Measurements from ENCODE around the gene GLIS1. TPM values are rescaled to one million over a fixed set of nuclear protein-coding genes. Genes with fewer than 3 reads are reported as not detected.

Gene GLIS1
- total and polyA plus RNA-seq, 4 donors, result 0.19 to 1.8 (median 0.65) TPM

GRCh38 chr1:53603431-53603830, 135.5 kb downstream of the GLIS1 start:
- 90 to 91% methylated on average over 6 of the region's 6 CpGs for WGBS, 2 donors
- no peaks in the 10 kb centered on the region for H3K9me3 ChIP-seq (ENCODE audit: control insufficient read depth, low read length)
- no peaks in the 10 kb centered on the region for H3K36me3 ChIP-seq (ENCODE audit: control insufficient read depth in 1 of 2, insufficient read depth in 2 of 2, low read length in 1 of 2)
- no peak overlapping the region for H3K27ac ChIP-seq (ENCODE audit: low read depth in 1 of 2, low read length in 2 of 2)
- no peak overlapping the region for H3K4me3 ChIP-seq (ENCODE audit: low read length in 2 of 2)
- no peaks in the 10 kb centered on the region for H3K27me3 ChIP-seq (ENCODE audit: control insufficient read depth in 1 of 2, insufficient read depth in 2 of 2, low read length in 1 of 2)
- ATAC-seq (ENCODE audit: low FRiP score), result no peak
- no peaks in the 10 kb centered on the region for H3K4me1 ChIP-seq (ENCODE audit: control insufficient read depth in 1 of 2, insufficient read depth in 2 of 2, low read length in 2 of 2)
- intact Hi-C loops (cut with DNase I), result no loop called here
- peak in 1 of 2 donors; percentile 26 for DNase-seq

GRCh38 chr1:53601867-53602775, 136.8 kb downstream of the GLIS1 start:
- DNase-seq (peak in 1 of 2 donors; percentile 42), ATAC-seq (ENCODE audit: low FRiP score) (no peak)
- Histone ChIP-seq H3K27ac (ENCODE audit: low read depth in 1 of 2, low read length in 2 of 2) (no peak overlapping the region), H3K36me3 (ENCODE audit: control insufficient read depth in 1 of 2, insufficient read depth in 2 of 2, low read length in 1 of 2) (no peaks in the 10 kb centered on the region), H3K27me3 (ENCODE audit: control insufficient read depth in 1 of 2, insufficient read depth in 2 of 2, low read length in 1 of 2) (no peaks in the 10 kb centered on the region), H3K4me1 (ENCODE audit: control insufficient read depth in 1 of 2, insufficient read depth in 2 of 2, low read length in 2 of 2) (no peaks in the 10 kb centered on the region), H3K4me3 (ENCODE audit: low read length in 2 of 2) (no peak overlapping the region), H3K9me3 (ENCODE audit: control insufficient read depth, low read length) (no peaks in the 10 kb centered on the region)
- 84% methylated on average over 21 of the region's 21 CpGs for WGBS, 2 donors
- intact Hi-C loops (cut with DNase I), result no loop called here

- Histone ChIP-seq H3K36me3 (ENCODE audit: control insufficient read depth in 1 of 2, insufficient read depth in 2 of 2, low read length in 1 of 2) (no peaks in the 10 kb centered on the region), H3K4me3 (ENCODE audit: low read length in 2 of 2) (no peak overlapping the region), H3K4me1 (ENCODE audit: control insufficient read depth in 1 of 2, insufficient read depth in 2 of 2, low read length in 2 of 2) (no peaks in the 10 kb centered on the region), H3K27ac (ENCODE audit: low read depth in 1 of 2, low read length in 2 of 2) (no peak overlapping the region), H3K27me3 (ENCODE audit: control insufficient read depth in 1 of 2, insufficient read depth in 2 of 2, low read length in 1 of 2) (no peaks in the 10 kb centered on the region), H3K9me3 (ENCODE audit: control insufficient read depth, low read length) (no peaks in the 10 kb centered on the region)
- ATAC-seq (ENCODE audit: low FRiP score), result no peak
- 90% methylated on average over 11 of the region's 11 CpGs for WGBS, 2 donors
- peak in 1 of 2 donors; percentile 26 for DNase-seq
- intact Hi-C loops (cut with DNase I), result no loop called here
These were observed 137.8 kb downstream of the GLIS1 start for GRCh38 chr1:53601031-53601745.

DNA sequence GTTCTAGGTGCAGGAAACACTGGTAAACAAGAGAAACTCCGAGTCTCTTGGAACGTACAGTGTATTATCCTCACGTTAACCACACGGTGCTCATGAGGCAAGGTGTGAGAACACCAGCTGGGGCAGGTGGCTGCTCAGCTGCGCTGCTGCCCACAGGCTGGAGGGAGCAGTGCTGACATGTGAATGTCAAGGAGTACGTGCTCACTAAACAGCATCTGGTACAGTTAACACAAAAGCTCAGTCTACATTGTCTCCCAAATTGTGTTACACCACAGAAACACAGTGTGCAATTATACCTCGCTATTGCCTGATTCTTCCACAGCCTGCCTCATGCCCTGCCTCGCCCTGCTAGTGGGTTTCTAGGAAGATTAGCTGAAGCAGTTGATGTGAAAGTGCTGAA, 138.4 kb downstream of the GLIS1 start:
- Histone ChIP-seq H3K4me1 (ENCODE audit: control insufficient read depth in 1 of 2, insufficient read depth in 2 of 2, low read length in 2 of 2) (no peaks in the 10 kb centered on the region), H3K27ac (ENCODE audit: low read depth in 1 of 2, low read length in 2 of 2) (no peak overlapping the region), H3K36me3 (ENCODE audit: control insufficient read depth in 1 of 2, insufficient read depth in 2 of 2, low read length in 1 of 2) (no peaks in the 10 kb centered on the region), H3K27me3 (ENCODE audit: control insufficient read depth in 1 of 2, insufficient read depth in 2 of 2, low read length in 1 of 2) (no peaks in the 10 kb centered on the region), H3K4me3 (ENCODE audit: low read length in 2 of 2) (no peak overlapping the region), H3K9me3 (ENCODE audit: control insufficient read depth, low read length) (no peaks in the 10 kb centered on the region)
- DNase-seq, result peak in 1 of 2 donors; percentile 13
- no peak for ATAC-seq (ENCODE audit: low FRiP score)
- 62% methylated on average over 8 of the region's 8 CpGs for WGBS, 2 donors
- intact Hi-C loops (cut with DNase I), result no loop called here

DNA sequence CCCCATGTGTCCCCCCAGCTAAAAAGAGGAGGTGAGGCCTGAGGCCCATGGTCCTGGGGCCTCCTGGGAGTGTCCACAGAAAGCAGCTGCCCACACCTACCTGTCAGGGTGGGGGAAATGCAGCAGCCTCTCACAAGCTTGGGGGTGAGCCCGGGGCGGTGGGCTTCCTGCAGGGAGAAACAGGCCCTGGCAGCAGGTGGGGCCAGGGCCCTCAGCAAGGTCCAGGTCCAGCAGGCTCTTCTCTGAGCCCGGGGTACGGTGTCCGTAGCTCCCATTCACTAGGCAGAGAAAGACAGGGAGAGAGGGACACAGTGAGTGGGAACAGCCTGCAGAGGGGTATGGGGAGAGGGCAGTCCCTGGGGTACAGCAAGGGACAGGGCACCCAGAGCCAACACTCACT, 139.0 kb downstream of the GLIS1 start:
- H3K4me3 ChIP-seq (ENCODE audit: low read length in 2 of 2), result no peak overlapping the region
- intact Hi-C loops (cut with DNase I), result no loop called here
- DNase-seq, result peak in 1 of 2 donors; percentile 59
- H3K27ac ChIP-seq (ENCODE audit: low read depth in 1 of 2, low read length in 2 of 2), result no peak overlapping the region
- H3K4me1 ChIP-seq (ENCODE audit: control insufficient read depth in 1 of 2, insufficient read depth in 2 of 2, low read length in 2 of 2), result no peaks in the 10 kb centered on the region
- WGBS, 2 donors, result 53 to 57% methylated on average over 5 of the region's 5 CpGs
- H3K9me3 ChIP-seq (ENCODE audit: control insufficient read depth, low read length), result no peaks in the 10 kb centered on the region
- H3K27me3 ChIP-seq (ENCODE audit: control insufficient read depth in 1 of 2, insufficient read depth in 2 of 2, low read length in 1 of 2), result no peaks in the 10 kb centered on the region
- no peak for ATAC-seq (ENCODE audit: low FRiP score)
- H3K36me3 ChIP-seq (ENCODE audit: control insufficient read depth in 1 of 2, insufficient read depth in 2 of 2, low read length in 1 of 2), result no peaks in the 10 kb centered on the region

DNA sequence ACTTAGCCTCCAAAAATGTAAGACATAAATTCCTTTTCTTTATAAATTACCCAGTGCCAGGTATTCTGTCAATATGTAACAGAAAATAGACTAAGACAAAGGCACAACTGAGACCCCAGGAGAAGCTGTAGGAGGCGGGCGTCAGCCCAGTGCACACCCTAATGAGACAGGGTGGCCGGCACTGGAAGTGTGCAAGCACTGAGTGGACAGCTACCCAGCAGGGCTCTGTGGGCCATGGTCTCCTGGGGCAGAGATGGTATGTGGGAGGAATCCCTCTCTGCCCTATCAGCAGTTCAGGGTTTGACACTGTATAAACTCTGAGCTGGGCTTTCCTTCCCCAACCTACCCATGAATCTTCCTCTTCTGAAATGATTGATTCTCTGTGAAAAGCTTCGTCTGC, 139.5 kb downstream of the GLIS1 start:
- Histone ChIP-seq H3K36me3 (ENCODE audit: control insufficient read depth in 1 of 2, insufficient read depth in 2 of 2, low read length in 1 of 2) (no peaks in the 10 kb centered on the region), H3K4me1 (ENCODE audit: control insufficient read depth in 1 of 2, insufficient read depth in 2 of 2, low read length in 2 of 2) (no peaks in the 10 kb centered on the region), H3K27me3 (ENCODE audit: control insufficient read depth in 1 of 2, insufficient read depth in 2 of 2, low read length in 1 of 2) (no peaks in the 10 kb centered on the region), H3K4me3 (ENCODE audit: low read length in 2 of 2) (no peak overlapping the region), H3K9me3 (ENCODE audit: control insufficient read depth, low read length) (no peaks in the 10 kb centered on the region), H3K27ac (ENCODE audit: low read depth in 1 of 2, low read length in 2 of 2) (no peak overlapping the region)
- intact Hi-C loops (cut with DNase I), result no loop called here
- DNase-seq (peak in 1 of 2 donors; percentile 51), ATAC-seq (ENCODE audit: low FRiP score) (no peak)
- WGBS, 2 donors, result 93 to 98% methylated on average over 4 of the region's 4 CpGs

DNA sequence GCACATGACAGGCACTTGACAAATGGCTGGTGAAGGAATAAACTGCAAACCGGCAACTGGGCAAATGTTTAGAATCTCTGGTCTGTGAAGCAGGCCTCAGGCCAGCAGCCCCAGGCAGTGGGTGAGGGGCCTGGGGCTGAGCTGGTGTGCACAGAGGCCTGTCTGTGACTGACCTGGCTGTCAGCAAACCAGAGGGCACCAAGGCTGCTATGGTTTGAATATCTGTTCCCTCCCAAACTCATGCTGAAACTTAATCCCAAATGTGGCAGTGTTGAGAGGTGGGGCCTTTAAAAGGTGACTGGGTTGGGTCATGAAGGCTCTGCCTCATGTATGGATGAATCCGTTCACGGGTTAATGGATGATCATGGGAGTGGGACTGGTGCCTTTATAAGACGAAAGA, 140.0 kb downstream of the GLIS1 start:
- Histone ChIP-seq H3K4me3 (ENCODE audit: low read length in 2 of 2) (no peak overlapping the region), H3K9me3 (ENCODE audit: control insufficient read depth, low read length) (no peaks in the 10 kb centered on the region), H3K27me3 (ENCODE audit: control insufficient read depth in 1 of 2, insufficient read depth in 2 of 2, low read length in 1 of 2) (no peaks in the 10 kb centered on the region), H3K4me1 (ENCODE audit: control insufficient read depth in 1 of 2, insufficient read depth in 2 of 2, low read length in 2 of 2) (no peaks in the 10 kb centered on the region), H3K36me3 (ENCODE audit: control insufficient read depth in 1 of 2, insufficient read depth in 2 of 2, low read length in 1 of 2) (no peaks in the 10 kb centered on the region), H3K27ac (ENCODE audit: low read depth in 1 of 2, low read length in 2 of 2) (no peak overlapping the region)
- ATAC-seq (ENCODE audit: low FRiP score) (no peak), DNase-seq (peak in 1 of 2 donors; percentile 14)
- 90 to 91% methylated on average over 4 of the region's 4 CpGs for WGBS, 2 donors
- intact Hi-C loops (cut with DNase I), result no loop called here

- Histone ChIP-seq H3K27me3 (ENCODE audit: control insufficient read depth in 1 of 2, insufficient read depth in 2 of 2, low read length in 1 of 2) (no peaks in the 10 kb centered on the region), H3K4me1 (ENCODE audit: control insufficient read depth in 1 of 2, insufficient read depth in 2 of 2, low read length in 2 of 2) (no peaks in the 10 kb centered on the region), H3K27ac (ENCODE audit: low read depth in 1 of 2, low read length in 2 of 2) (no peak overlapping the region), H3K4me3 (ENCODE audit: low read length in 2 of 2) (no peak overlapping the region), H3K36me3 (ENCODE audit: control insufficient read depth in 1 of 2, insufficient read depth in 2 of 2, low read length in 1 of 2) (no peaks in the 10 kb centered on the region), H3K9me3 (ENCODE audit: control insufficient read depth, low read length) (no peaks in the 10 kb centered on the region)
- 95 to 98% methylated on average over 7 of the region's 7 CpGs for WGBS, 2 donors
- DNase-seq, result peak in 1 of 2 donors; percentile 51
- intact Hi-C loops (cut with DNase I), result no loop called here
- no peak for ATAC-seq (ENCODE audit: low FRiP score)
These were observed 143.1 kb downstream of the GLIS1 start for GRCh38 chr1:53595906-53596305.
